Ectodermal cell (in vitro differentiated cells): ENCODE measurements around the gene DDX43.
"Not testable (repeated sequence)": the region's sequence is repeated elsewhere in the genome, so short reads cannot be mapped to it uniquely, and the experiment has no call there.

Source experiments
- H3K27ac ChIP-seq: 2 replicates; pipeline ENCODE4 v1.7.0; 2013; ENCODE audit warnings: mild to moderate bottlenecking, low read depth, low read length; ENCODE audit not compliant: insufficient read depth, poor library complexity, severe bottlenecking
- H3K27me3 ChIP-seq: 2 replicates; pipeline ENCODE4 v1.7.0; 2013; ENCODE audit warnings: mild to moderate bottlenecking, low read length; ENCODE audit not compliant: insufficient read depth, control insufficient read depth, poor library complexity, severe bottlenecking
- H3K36me3 ChIP-seq: one replicate; pipeline ENCODE4 v1.7.0; 2013; ENCODE audit warnings: low read length; ENCODE audit not compliant: control insufficient read depth, insufficient read depth
- H3K4me1 ChIP-seq: one replicate; pipeline ENCODE4 v1.7.0; 2013; ENCODE audit warnings: low read length; ENCODE audit not compliant: control insufficient read depth, insufficient read depth
- H3K4me3 ChIP-seq: 2 replicates; pipeline ENCODE4 v1.7.0; 2013; ENCODE audit warnings: low read depth, low read length, control low read depth; ENCODE audit not compliant: insufficient read depth
- H3K9me3 ChIP-seq: 2 replicates; pipeline ENCODE4 v1.7.0; 2013; ENCODE audit warnings: mild to moderate bottlenecking, low read length, moderate library complexity; ENCODE audit not compliant: control insufficient read depth
- WGBS, 2 experiments: methylation state at CpG; one replicate each; pipeline ENCODE4 v1.1.7; 2013; ENCODE audit warnings: missing lambda C conversion rate in 2 of 2; 5-methylcytosine and 5-hydroxymethylcytosine counted together

Gene DDX43

DNA sequence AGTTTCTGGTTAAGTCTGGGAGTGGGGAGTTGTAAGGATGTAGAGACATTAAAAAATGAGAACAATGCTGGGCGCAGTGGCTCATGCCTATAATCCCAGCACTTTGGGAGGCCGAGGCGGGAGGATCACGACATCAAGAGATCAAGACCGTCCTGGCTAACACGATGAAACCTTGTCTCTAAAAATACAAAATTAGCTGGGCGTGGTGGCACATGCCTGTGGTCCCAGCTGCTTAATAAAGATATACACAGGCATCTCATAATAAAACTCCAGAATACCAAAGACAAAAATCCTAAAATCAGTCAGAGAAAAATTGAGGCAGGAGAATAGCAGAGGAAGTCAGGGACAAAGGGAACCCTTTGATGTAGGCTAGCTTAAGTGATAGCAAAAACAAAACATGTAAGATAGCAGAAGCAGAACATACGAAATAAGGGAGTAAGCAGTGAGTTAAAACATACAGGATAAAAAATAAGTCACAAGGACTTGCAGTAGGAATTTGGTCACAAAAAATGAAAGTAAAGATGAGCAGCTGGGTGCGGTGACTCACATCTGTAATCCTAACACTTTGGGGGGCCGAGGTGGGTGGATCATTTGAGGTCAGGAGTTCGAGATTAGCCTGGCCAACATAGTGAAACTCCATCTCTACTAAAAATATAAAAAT lies 23.6 kb downstream of the DDX43 start:
- Histone ChIP-seq H3K9me3 (no peaks in the 10 kb centered on the region), H3K36me3 (no peaks in the 10 kb centered on the region), H3K27me3 (no peaks in the 10 kb centered on the region), H3K4me3 (no peak overlapping the region), H3K4me1 (no peaks in the 10 kb centered on the region), H3K27ac (no peak overlapping the region)
- 93 to 94% methylated on average over 10 to 11 of the region's 11 CpGs for WGBS, 2 experiments

DNA sequence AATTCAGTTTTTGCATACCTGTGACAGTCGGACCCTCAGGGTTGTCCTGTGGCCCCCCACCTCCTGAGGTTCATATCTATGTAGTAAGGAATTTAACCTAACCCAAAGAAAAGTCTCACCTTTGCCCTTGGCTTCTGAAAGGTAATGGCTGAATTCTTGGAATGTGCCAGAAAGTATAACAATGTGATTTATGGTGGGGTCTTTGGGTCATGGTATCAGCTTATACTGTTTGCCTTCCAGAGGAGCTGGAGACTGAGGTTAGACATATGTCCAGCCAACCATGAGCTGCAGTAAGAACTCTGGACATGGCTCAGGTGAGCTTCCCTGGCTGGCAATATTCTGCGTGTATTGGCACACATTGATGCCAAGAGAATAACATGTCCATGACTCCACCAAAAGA lies 26.9 kb downstream of the DDX43 start:
- Histone ChIP-seq H3K4me1 (no peaks in the 10 kb centered on the region), H3K4me3 (no peak overlapping the region), H3K9me3 (no peaks in the 10 kb centered on the region), H3K27me3 (no peaks in the 10 kb centered on the region), H3K36me3 (no peaks in the 10 kb centered on the region), H3K27ac (no peak overlapping the region)
- 97 to 98% methylated on average over 1 to 2 of the region's 2 CpGs for WGBS, 2 experiments

DNA sequence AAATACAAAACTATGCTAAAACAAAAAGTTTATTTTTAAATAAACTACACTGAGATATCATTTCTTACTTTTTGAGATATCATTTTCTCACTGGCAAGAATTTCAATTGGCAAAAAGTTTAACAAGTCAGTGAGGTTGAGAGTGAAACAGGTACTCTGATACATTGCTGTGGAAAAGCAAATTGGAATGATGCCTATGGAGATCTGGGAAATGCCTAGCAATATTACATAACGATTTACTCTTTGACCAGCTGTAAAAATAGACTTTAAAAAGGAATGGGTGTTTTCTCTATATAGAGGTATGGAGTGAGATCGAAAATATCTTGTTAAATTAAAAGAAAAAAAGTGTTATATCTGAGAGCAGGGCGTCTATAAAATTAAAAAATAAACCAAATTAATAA lies 40.6 kb downstream of the DDX43 start:
- H3K4me3 ChIP-seq, result no peak overlapping the region
- no peaks in the 10 kb centered on the region for H3K4me1 ChIP-seq
- no peaks in the 10 kb centered on the region for H3K9me3 ChIP-seq
- H3K27ac ChIP-seq, result no peak overlapping the region
- no peaks in the 10 kb centered on the region for H3K27me3 ChIP-seq
- no peaks in the 10 kb centered on the region for H3K36me3 ChIP-seq
- 93 to 100% methylated on average over 2 to 3 of the region's 3 CpGs for WGBS, 2 experiments

DNA sequence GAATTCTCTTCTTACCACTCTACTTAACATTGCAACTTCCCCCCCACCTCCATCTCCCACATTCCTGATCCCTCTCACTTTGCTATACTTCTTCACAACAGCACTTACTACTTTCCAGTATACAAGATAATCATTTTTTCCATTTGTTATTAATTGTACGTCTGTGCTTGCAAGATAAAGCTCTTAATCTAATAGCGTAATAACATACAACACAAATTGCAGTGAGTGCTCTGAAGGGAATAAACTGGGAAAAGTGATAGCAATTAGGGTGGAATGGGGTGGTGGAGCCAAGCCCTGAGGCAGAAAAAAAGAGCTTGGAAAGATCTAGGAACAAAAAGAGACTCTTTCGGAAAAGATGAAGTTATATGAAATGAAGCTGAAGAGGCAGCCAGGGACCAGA lies 48.9 kb downstream of the DDX43 start:
- H3K9me3 ChIP-seq, result no peaks in the 10 kb centered on the region
- H3K4me1 ChIP-seq, result no peaks in the 10 kb centered on the region
- H3K27me3 ChIP-seq, result no peaks in the 10 kb centered on the region
- H3K36me3 ChIP-seq, result no peaks in the 10 kb centered on the region
- no peak overlapping the region for H3K27ac ChIP-seq
- H3K4me3 ChIP-seq, result no peak overlapping the region
- WGBS, 2 experiments, result 91 to 99% methylated on average over 2 to 3 of the region's 3 CpGs

DNA sequence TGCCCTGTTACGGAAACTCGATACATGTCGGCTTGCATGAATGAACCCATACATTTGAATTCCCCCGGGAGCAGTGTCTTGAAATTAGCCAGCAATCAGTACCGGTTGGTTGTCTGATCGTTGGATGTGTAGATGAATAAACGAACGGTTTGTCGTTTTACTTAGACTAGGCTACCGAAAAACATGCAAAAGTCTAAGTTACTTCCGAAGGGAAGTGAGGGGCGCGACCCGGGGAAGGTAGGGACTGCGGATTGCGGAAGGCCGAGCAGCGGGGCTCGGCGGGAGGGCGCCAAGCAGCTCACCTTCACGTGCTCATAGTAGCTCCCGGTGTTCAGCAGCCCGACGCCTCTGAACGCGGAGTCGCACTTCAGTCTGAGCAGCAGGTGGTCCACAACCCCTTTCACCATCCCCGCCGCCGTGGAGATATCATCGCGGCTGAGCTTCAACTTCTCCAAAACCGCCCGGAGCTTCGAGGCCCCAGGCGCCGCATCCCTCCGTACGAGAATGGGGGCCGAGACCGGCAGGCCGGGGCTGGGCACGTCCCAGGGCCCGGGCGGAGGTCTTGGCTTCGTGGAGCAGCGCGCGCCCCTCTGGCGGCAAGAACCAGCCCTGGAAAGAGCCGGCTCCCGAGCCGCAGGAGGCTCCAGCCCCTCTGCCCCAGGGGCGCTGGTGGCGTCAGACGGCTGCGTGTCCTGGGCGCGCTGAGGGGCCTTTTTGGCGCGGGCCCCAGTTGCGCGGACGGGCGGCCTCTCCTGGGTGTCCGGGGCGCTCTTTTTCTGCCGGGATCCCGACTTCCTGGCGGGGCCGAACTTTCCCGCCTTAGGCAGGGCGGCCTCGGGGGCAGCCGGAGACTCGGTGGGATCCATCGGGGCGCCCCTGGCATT lies 56.8 kb downstream of the DDX43 start:
- no peak overlapping the region for H3K27ac ChIP-seq
- no peaks in the 10 kb centered on the region for H3K9me3 ChIP-seq
- no peaks in the 10 kb centered on the region for H3K36me3 ChIP-seq
- H3K27me3 ChIP-seq, result peaks cover 28% of the 10 kb centered on the region
- H3K4me3 ChIP-seq, result peak overlapping the region; percentile 39
- 12 to 13% methylated on average over 79 of the region's 79 CpGs for WGBS, 2 experiments
- H3K4me1 ChIP-seq, result no peaks in the 10 kb centered on the region

DNA sequence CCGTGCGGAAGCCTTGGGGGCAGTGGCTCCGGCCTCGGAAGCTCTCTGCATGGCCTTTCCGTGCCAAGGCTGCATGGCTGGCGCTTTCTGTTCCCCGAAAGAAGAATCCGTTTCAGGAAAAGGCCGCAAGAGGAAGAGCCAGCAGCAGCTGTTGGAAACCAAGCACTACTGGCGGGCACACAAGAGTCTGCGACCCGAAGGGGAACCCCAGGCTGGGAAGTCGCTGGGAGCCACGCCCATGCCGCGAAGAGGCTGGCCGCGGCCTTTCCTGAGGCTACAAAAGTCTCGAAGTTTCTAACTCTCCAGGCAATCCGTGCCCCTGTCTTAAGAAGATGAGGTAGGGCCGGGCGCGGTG lies 57.5 kb downstream of the DDX43 start, which contains the start of gene CGAS:
CGAS (minus strand) TSS at position 191 of the 355 bp plus-strand sequence; CDS start at position 75, 116 bp downstream.
- 30 to 32% methylated on average over 23 of the region's 23 CpGs for WGBS, 2 experiments
- no peaks in the 10 kb centered on the region for H3K9me3 ChIP-seq
- no peaks in the 10 kb centered on the region for H3K36me3 ChIP-seq
- H3K27ac ChIP-seq, result no peak within 1 kb of the TSS
- peaks cover 28% of the 10 kb centered on the region for H3K27me3 ChIP-seq
- peak within 1 kb of the TSS; percentile 39 for H3K4me3 ChIP-seq
- H3K4me1 ChIP-seq, result no peaks in the 10 kb centered on the region

DNA sequence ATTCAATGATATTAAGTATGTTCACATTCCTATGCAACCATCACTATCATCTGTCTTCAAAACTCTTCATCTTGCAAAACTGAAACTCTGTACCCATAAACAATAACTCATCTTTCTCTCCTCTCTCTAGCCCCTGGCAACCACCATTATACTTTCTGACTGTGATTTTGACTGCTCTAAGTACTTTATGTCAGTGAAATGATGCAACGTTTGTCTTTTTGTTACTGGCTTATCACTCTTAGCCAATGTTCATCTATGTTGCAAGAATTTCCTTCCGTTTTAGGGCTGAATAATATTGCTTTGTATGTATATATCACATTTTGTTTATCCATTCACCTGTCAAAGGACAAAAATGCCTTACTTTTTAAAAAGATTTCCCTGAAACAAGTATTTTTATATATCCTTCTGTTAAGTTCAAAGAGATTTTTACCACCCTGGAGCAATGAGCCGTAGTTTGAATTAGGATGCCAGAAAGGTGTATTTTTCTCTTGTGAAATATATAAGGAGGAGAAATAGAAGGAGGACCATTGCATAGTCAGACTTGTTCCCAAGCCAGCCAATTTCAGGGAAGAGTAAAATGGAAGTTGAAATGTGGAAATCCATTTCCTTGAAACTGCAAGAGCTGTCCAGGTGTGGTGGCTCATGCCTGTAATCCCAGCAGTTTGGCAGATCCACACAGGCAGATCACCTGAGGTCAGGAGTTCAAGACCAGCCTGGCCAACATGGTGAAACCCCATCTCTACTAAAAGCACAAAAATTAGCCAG lies 61.4 kb downstream of the DDX43 start:
- peaks cover 21% of the 10 kb centered on the region for H3K27me3 ChIP-seq
- no peak overlapping the region for H3K4me3 ChIP-seq
- H3K4me1 ChIP-seq, result no peaks in the 10 kb centered on the region
- H3K36me3 ChIP-seq, result no peaks in the 10 kb centered on the region
- H3K27ac ChIP-seq, result no peak overlapping the region
- no peaks in the 10 kb centered on the region for H3K9me3 ChIP-seq
- 85 to 98% methylated on average over 2 of the region's 3 CpGs for WGBS, 2 experiments

DNA sequence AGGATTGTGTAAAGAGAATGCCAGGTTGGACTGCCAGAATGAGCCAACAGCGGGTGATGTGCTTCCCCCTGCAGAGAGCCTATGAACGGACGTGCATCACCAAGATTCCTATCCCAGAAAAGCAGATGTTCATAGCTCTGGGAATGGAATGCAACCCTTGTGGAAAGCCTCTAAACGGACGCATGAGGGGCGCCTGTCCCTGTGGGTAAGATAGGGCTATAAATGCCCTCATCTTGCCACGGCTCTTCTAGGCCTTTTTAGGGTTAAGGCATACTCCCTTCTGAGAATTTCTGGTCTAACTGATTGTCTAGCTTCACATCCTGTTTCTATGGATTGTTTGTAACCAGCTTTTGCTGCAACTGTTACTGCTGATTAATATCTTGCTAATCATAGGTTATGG lies 64.8 kb downstream of the DDX43 start:
- H3K9me3 ChIP-seq, H3K4me3 ChIP-seq, H3K27me3 ChIP-seq, H3K4me1 ChIP-seq, H3K27ac ChIP-seq, H3K36me3 ChIP-seq: not testable (repeated sequence)
- WGBS, 2 experiments, result 92% methylated on average over 7 of the region's 7 CpGs

DNA sequence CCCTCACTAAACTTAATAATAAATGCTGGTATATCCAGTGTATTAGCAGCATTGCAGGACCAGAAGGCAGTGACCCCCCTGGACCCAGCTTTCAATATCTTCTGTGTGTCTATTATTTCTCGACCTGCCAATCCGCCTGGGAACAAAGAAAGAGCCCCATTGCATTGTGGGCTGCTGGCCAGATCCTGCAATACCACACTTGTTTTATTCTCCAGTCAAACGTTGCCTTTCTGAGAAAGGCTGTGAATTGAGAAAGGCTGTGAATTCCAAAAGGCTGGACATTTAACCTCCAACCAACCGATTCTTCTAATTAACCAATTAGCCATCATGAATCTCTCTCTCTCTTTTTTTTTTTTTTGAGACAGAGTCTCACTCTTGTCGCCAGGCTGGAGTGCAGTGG lies 65.4 kb downstream of the DDX43 start:
- WGBS, 2 experiments, result 80 to 84% methylated on average over 5 of the region's 5 CpGs
- H3K4me1 ChIP-seq, result no peaks in the 10 kb centered on the region
- no peaks in the 10 kb centered on the region for H3K9me3 ChIP-seq
- H3K36me3 ChIP-seq, result no peaks in the 10 kb centered on the region
- H3K27me3 ChIP-seq, result no peaks in the 10 kb centered on the region
- H3K27ac ChIP-seq, result no peak overlapping the region
- H3K4me3 ChIP-seq, result no peak overlapping the region
